ENCODE results near the gene KCNMB1.

Gene KCNMB1

GRCh38 chr5:170388818-170389549, at the start of gene KCNMB1:
Gene KCNMB1 (minus strand): TSS chr5:170389367. CDS start chr5:170385447, 3,920 bp downstream.
- no peak for DNase-seq (ENCODE audit: low read depth in 2 of 2)

DNA sequence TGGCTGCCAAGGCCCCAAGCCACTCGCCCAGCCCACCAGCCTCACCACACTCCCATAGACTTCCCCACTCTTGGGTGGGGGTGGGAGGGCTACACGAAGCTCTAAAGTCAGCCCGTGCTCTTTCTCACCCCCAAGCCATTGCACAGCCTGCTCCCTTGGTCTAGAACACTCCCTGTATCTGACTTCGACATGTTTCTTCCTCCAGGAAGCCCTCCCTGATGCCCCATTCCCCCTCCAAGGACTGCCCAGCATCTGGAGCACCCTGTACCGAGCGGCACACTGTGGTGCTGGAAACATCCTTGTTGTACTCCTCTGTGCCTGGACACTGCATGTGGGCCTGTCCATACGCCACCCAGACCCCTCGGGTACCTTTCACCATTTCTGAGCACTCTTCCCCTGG, 49.4 kb upstream of the KCNMB1 start:
- DNase-seq (ENCODE audit: low read depth in 2 of 2) = no peak

- DNase-seq (ENCODE audit: low read depth in 2 of 2) = no peak
These were observed 48.6 kb upstream of the KCNMB1 start for GRCh38 chr5:170437621-170438375.

- DNase-seq (ENCODE audit: low read depth in 2 of 2) = no peak
These were observed 47.2 kb upstream of the KCNMB1 start for GRCh38 chr5:170436335-170436734.

GRCh38 chr5:170434966-170435605, 45.9 kb upstream of the KCNMB1 start:
- peak in 1 of 2 donors; percentile 27 for DNase-seq (ENCODE audit: low read depth in 2 of 2)

DNA sequence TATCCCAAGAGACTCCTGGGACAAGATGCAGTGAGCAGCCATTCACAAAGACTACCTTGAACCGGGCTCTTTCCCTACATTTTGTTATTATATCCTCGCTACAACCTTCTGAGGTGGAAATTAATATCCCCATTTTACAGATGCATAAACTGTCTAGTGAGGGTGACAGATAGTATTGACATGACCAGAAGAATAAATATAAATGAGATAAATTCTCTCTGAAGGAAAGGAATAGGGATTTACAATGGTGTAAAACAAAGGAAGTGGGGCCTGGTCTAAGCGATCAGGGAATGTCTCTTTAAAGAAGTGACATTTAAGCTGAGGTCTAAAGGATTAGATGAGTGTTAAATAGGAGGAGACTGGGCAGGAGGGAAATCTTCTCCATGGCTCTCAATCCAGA, 43.5 kb upstream of the KCNMB1 start:
- no peak for DNase-seq (ENCODE audit: low read depth in 2 of 2)

DNA sequence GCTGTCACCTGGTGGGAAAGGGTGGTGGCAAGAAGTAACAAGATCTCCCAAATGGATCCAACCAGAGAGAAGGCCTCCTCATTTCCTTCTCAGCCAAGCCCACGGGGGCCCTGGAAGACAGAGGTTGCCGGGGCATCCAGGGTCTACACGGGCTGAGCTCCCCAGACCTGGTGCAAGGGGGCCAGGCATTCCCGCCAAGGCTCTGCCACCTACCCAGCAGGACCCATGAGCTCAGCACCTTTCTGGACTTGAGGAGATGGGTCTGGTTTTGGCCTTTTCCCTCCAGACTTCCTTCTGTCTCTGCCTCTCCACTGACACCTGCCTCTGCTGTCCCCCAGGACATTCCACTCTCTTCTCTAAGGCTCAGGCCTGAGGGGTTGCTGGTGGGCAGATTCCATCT, 42.4 kb upstream of the KCNMB1 start:
- DNase-seq (ENCODE audit: low read depth in 2 of 2) = no peak

GRCh38 chr5:170430866-170431437, 41.8 kb upstream of the KCNMB1 start:
- DNase-seq (ENCODE audit: low read depth in 2 of 2) = no peak

DNA sequence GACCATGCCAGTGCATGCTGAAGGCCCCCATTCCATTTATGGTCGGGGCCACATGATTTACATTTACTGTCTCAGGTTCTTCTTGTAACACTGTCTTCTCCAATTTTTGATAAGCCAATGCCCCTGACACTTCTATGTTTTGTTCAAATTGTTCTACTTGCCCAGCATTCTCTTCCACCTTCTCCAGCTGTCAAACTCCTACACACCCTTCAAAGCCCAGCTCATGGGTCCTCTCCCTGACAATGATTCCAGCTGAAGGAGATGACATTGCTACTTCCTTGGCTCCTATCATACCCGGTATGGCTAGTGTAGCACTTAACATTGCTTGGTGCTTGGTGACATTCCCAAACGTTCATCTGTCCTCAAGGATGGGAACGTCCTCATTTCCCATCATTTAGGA, 41.1 kb upstream of the KCNMB1 start:
- no peak for DNase-seq (ENCODE audit: low read depth in 2 of 2)

GRCh38 chr5:170429014-170429413, 39.8 kb upstream of the KCNMB1 start:
- no peak for DNase-seq (ENCODE audit: low read depth in 2 of 2)

GRCh38 chr5:170427672-170428236, 38.6 kb upstream of the KCNMB1 start:
- DNase-seq (ENCODE audit: low read depth in 2 of 2) = no peak

DNA sequence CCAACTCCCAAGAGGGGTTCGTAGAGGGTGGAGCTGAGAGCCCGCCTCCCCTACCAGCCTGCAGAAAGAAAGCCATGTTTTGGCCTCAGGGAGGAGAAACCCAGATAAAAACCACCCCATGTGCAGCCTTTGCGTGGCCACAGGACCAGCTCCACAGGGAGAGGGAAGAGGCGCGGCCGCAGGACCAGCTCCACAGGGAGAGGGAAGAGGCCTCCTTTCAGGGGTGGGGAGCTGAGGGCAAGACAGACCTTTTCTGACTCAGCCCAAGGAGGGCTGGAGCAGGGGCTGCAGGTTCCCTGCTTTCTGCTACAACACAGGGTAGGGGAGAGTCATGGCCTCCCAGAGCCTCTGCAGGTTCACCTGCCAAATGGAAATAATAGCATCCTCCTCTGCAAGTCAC, 37.6 kb upstream of the KCNMB1 start:
- no peak for DNase-seq (ENCODE audit: low read depth in 2 of 2)

- no peak for DNase-seq (ENCODE audit: low read depth in 2 of 2)
These were observed 37.1 kb upstream of the KCNMB1 start for GRCh38 chr5:170426149-170426767.

GRCh38 chr5:170425731-170426130, 36.6 kb upstream of the KCNMB1 start:
- DNase-seq (ENCODE audit: low read depth in 2 of 2) = no peak

- DNase-seq (ENCODE audit: low read depth in 2 of 2) = no peak
These were observed 35.5 kb upstream of the KCNMB1 start for GRCh38 chr5:170424629-170425028.

- no peak for DNase-seq (ENCODE audit: low read depth in 2 of 2)
These were observed 34.5 kb upstream of the KCNMB1 start for GRCh38 chr5:170423692-170424091.

DNA sequence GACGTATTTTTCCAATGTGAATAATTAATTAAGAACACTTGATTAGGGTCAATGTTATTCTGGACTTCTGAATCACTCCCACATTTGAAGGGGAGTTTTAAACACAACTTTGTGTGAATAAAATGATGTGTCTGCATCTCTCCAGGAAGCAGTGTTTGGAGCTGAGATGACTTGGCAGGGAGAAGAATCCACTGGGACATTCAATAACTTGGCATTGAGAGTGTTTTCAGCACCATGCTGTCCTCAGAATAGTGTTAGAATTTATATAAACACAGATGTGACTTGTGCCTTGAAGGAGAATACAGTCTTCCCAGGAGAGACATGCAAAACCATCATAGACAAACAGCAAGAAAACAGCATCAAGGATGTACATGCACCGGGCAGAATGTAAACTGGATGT, 32.7 kb upstream of the KCNMB1 start:
- DNase-seq (ENCODE audit: low read depth in 2 of 2) = no peak

GRCh38 chr5:170420806-170421412, 31.7 kb upstream of the KCNMB1 start:
- peak; percentile 18 to 30 for DNase-seq (ENCODE audit: low read depth in 2 of 2)

DNA sequence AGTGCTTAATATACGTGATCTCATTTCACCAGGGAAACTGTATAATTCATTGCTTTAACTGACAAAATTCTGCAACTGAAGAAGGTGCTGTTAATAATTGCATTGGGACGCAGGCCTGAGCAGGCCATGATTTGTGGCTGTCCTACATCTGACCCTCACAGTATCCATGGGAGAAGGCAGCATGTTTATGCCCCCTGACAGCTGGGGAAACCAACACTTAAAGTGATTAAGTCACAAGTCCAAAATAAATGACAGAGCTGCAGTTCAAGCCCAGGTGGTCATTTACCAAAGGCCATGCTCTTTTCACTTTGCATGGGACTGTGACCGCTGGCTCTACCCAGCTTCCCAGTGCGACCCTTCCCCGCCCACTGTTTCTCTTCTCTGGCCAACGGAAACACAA, 30.5 kb upstream of the KCNMB1 start:
- no peak for DNase-seq (ENCODE audit: low read depth in 2 of 2)

DNA sequence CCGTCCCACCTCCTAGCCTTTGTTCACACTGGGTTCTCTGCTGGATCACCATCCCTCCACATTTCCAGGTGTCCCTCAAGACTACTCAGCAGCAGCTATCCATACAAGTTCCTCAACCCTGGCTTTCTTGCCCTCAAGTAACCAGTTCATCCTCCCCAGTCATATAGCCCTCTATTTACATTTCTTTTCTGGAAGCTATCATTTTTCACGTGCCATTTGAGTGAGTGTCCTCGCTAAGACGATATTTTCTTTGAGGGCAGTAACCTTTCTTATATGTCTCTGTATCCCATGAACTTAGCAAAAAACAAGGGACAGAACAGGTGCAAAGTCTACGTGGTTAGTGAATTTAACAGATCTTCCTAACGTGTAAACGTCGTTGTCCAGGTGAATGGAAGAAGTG, 29.6 kb upstream of the KCNMB1 start:
- DNase-seq (ENCODE audit: low read depth in 2 of 2) = no peak

DNA sequence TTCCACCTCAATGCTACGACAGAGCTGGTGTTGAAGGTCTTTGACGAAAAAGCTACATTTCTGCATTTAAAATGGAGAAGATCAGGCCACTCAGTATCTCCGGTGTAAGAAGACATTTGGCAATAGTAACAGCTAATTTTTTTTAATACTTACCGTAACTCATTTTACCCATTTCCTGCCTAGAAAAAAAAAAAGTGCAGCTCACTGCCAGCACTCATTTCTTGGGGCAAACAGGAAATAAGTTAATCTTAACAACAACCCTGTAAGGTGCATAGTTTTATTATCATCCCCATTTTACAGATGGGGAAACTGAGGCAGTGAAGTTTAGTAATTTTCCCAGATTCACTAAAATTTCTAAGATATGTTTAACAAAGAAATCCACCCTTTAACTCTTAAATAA, 27.4 kb upstream of the KCNMB1 start:
- no peak for DNase-seq (ENCODE audit: low read depth in 2 of 2)

Measured in stimulated activated CD4-positive, alpha-beta T cell treated with anti-CD3 and anti-CD28 coated beads, Interleukin-1b, Interleukin-23, amount 100 ng/mL, for 1 hour (primary cell).